Measurements from ENCODE around the gene RNF225. TPM values are rescaled to one million over a fixed set of nuclear protein-coding genes. Genes with fewer than 3 reads are reported as not detected.

Gene RNF225
- total and polyA plus RNA-seq, 2 of the 13 experiments (the other 11 are each of a cell fraction or from before 2014, with no cell fraction given): not detected

DNA sequence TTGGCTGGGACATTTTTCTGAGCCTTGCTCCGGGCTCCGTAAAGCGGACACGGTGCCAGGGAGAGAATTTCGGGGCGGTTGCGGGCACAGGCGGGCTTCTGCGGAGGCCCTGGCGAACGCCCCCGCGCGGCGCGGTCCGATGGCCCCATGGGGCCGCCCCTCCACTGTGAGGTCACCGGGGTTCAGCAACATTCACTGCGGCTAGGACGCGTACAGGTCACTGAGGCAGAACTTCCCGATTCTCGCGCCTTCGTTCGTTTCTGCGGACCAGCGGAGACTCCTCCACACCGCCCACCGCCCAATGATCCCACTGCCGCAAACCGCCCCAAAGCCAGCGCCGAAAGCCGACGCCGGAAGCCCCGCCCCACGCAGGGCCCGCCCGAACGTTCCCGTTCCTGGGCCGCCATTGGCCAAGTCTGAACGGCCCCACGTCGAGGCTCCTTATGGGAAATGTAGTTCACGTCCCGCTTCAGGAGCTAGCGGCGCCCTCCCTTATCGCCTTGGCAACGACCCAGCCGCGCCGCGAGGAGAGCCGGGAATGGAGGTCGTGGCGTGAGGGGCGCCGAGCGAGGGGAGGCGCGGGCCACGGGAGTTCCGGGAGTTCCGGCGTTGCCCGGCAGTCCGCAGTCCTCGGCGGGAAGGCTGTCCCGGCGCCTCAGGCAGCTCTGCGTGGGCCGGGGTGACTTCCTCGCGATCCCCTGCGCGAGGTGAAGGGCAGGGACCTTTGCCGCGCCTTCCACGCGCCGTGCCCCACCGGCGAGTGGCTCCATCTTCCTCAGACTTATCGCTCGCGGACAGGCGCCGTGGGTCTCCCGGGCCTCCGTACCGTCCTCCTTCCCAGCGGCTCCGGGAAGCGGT lies 12.9 kb downstream of the RNF225 start, which contains the start of gene ZNF584 (continued):
- TF ChIP-seq ZNF672 (CRISPR knock-in tag; IDR thresholded peaks at IDR 0.05) (no peak), MTF2 (CRISPR knock-in tag; IDR thresholded peaks at IDR 0.05; ENCODE audit: borderline replicate concordance) (no peak; the same call in 1 of the 2 replicates), SIN3A (IDR thresholded peaks at IDR 0.05; ENCODE audit: borderline replicate concordance, low read depth, low read length) (peak; percentile 93), SMAD3 (CRISPR knock-in tag; IDR thresholded peaks at IDR 0.05) (0 out of 2 replicates have a peak, but pooled peaks have one; percentile 19), RBM39 (IDR thresholded peaks at IDR 0.05; ENCODE audit: low read depth, low read length, poor library complexity, severe bottlenecking) (no peak), ZNF232 (CRISPR knock-in tag; IDR thresholded peaks at IDR 0.05; ENCODE audit: borderline replicate concordance) (0 out of 2 replicates have a peak, but pooled peaks have one; percentile 3), AFF4 (CRISPR knock-in tag; IDR thresholded peaks at IDR 0.05) (no peak), SIX1 (CRISPR knock-in tag; IDR thresholded peaks at IDR 0.05; ENCODE audit: borderline replicate concordance) (no peak), ATF4 (CRISPR knock-in tag; IDR thresholded peaks at IDR 0.05) (no peak), ZNF597 (CRISPR knock-in tag; IDR thresholded peaks at IDR 0.05) (no peak), CAMTA2 (CRISPR knock-in tag; IDR thresholded peaks at IDR 0.05; ENCODE audit: borderline replicate concordance) (peak; percentile 84; the same call in 1 of the 2 replicates), TGIF2 (CRISPR knock-in tag; IDR thresholded peaks at IDR 0.05) (no peak), HNRNPL (IDR thresholded peaks at IDR 0.05; ENCODE audit: low read depth, low read length) (no peak), SNRNP70 (IDR thresholded peaks at IDR 0.05; ENCODE audit: low read depth, low read length) (no peak), MLXIP (CRISPR knock-in tag; IDR thresholded peaks at IDR 0.05; ENCODE audit: borderline replicate concordance) (no peak), ZEB1 (IDR thresholded peaks at IDR 0.05; ENCODE audit: insufficient replicate concordance, low read depth) (no peak), KAT8 (CRISPR knock-in tag; IDR thresholded peaks at IDR 0.05) (peak; percentile 77), DRAP1 (CRISPR knock-in tag; IDR thresholded peaks at IDR 0.05) (peak; percentile 70), MTA3 (CRISPR knock-in tag; IDR thresholded peaks at IDR 0.05) (no peak), TCF7L2 (IDR thresholded peaks at IDR 0.05; ENCODE audit: low read depth, low read length) (no peak)
